Activated CD8-positive, alpha-beta T cell treated with anti-CD3 and anti-CD28 coated beads, Interleukin-2, amount 10 ng/mL, durations not matched to agents 7 days and 5 days (primary cell): ENCODE data around the gene USP37. TPM values are rescaled to one million over a fixed set of nuclear protein-coding genes. Genes with fewer than 3 reads are reported as not detected.

ENCODE experiments used
- ATAC-seq: fragments of 150-1000 bp; cut with Tn5 transposase; one replicate; pipeline ENCODE4 v1.10.0; 2021; ENCODE audit warnings: moderate library complexity
- CTCF ChIA-PET: fragments of 350-600 bp; sonication (Branson Sonifier 250); formaldehyde crosslinking; loops from one replicate; lab custom pipeline; 2021; ENCODE audit warnings: antibody characterized with exemption; lab: Charles Lee
- POLR2A ChIA-PET: fragments of 350-600 bp; sonication (Branson Sonifier 250); formaldehyde crosslinking; loops from one replicate; lab custom pipeline; 2021; ENCODE audit warnings: antibody characterized with exemption; lab: Charles Lee
- DNase-seq: peaks from one replicate; pipeline ENCODE4 v3.0.0-alpha.2; 2020
- H3K27ac Mint-ChIP-seq: one replicate; pipeline ENCODE4 v1.8.0; 2021; ENCODE audit warnings: mild to moderate bottlenecking, mixed read lengths
- H3K27me3 Mint-ChIP-seq: one replicate; pipeline ENCODE4 v1.8.0; 2021; ENCODE audit warnings: low read depth, mixed read lengths
- H3K36me3 Mint-ChIP-seq: one replicate; pipeline ENCODE4 v1.8.0; 2021; ENCODE audit warnings: low read depth, mixed read lengths
- H3K4me1 Mint-ChIP-seq: one replicate; pipeline ENCODE4 v1.8.0; 2021; ENCODE audit warnings: low read depth, mixed read lengths
- H3K4me3 Mint-ChIP-seq: one replicate; pipeline ENCODE4 v1.8.0; 2021; ENCODE audit warnings: mild to moderate bottlenecking, mixed read lengths
- H3K9me3 Mint-ChIP-seq: one replicate; pipeline ENCODE4 v1.8.0; 2022; ENCODE audit warnings: mixed read lengths; ENCODE audit not compliant: insufficient read depth
- total RNA-seq, 2 experiments: library from RNA; stranded (reverse); gene quantifications; one replicate each; pipeline ENCODE4 v1.2.3, GENCODE V29; 2021

Gene USP37
- total RNA-seq, 2 experiments from 2014 or later = 33.9 to 38.1 TPM

GRCh38 chr2:218474527-218474926, 93.6 kb downstream of the USP37 start:
- H3K27me3 Mint-ChIP-seq = no peaks in the 10 kb centered on the region
- POLR2A ChIA-PET = interaction anchor here (0.6 kb wide), 1 partner anchor 819 kb away, joined by 3 read pairs; no protein-coding TSS in a partner anchor
- H3K4me1 Mint-ChIP-seq = peaks cover 19% of the 10 kb centered on the region
- DNase-seq = no peak
- H3K4me3 Mint-ChIP-seq = no peak overlapping the region
- no peak overlapping the region for H3K27ac Mint-ChIP-seq
- no peak for ATAC-seq
- H3K9me3 Mint-ChIP-seq = no peaks in the 10 kb centered on the region
- H3K36me3 Mint-ChIP-seq = peaks cover 63% of the 10 kb centered on the region
- CTCF ChIA-PET = interaction anchor here (1.6 kb wide), 1 partner anchor 8 kb away, joined by 5 read pairs; no protein-coding TSS in a partner anchor

DNA sequence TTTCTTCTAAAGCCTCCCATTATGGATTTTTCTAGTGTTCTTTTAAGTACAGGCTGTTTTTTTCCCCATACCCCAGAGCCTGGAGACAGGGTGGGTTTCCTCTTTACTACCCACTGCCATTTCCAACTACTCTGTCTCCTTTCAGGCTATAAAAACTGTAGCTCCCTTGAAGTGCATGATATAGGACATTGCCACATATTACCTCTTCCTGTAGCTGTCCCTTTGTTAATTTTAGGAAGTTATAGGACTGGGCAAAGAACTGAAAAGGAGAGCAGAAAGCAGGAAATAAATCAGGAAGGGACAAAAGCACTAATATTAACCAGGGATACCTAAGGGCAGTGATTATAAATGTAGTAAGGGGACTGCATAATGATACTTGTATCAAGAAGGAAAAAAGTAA, 95.2 kb downstream of the USP37 start:
- Mint-ChIP-seq H3K27me3 (no peaks in the 10 kb centered on the region), H3K9me3 (no peaks in the 10 kb centered on the region), H3K4me3 (no peak overlapping the region), H3K4me1 (peaks cover 19% of the 10 kb centered on the region), H3K27ac (no peak overlapping the region), H3K36me3 (peaks cover 56% of the 10 kb centered on the region)
- ATAC-seq = no peak
- DNase-seq = no peak
- POLR2A ChIA-PET = no interaction called here
- CTCF ChIA-PET = no interaction called here

DNA sequence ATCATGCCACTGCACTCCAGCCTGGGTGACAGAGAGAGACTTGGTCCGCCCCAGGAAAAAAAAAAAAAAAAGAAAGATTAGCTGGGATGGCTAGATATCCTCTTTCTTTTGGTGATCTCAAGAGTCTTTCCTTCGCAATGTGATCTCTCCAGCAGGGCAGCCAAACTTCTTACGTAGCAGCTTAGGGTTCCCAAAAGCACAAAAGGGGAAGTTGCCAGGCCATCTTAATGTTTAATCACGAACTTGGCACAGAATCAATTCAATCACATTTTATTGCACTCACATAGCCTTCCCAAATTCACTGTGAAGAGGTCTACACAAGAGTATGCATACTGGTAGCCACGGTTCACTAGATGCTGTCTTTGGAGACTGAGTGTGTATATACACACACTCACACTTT, 96.2 kb downstream of the USP37 start:
- CTCF ChIA-PET = interaction anchor here (1.3 kb wide), 1 partner anchor 18 kb away, joined by 3 read pairs; no protein-coding TSS in a partner anchor
- H3K4me3 Mint-ChIP-seq = no peak overlapping the region
- DNase-seq = no peak
- no peaks in the 10 kb centered on the region for H3K27me3 Mint-ChIP-seq
- peaks cover 19% of the 10 kb centered on the region for H3K4me1 Mint-ChIP-seq
- POLR2A ChIA-PET = no interaction called here
- H3K9me3 Mint-ChIP-seq = no peaks in the 10 kb centered on the region
- H3K27ac Mint-ChIP-seq = no peak overlapping the region
- peaks cover 51% of the 10 kb centered on the region for H3K36me3 Mint-ChIP-seq
- ATAC-seq = no peak

DNA sequence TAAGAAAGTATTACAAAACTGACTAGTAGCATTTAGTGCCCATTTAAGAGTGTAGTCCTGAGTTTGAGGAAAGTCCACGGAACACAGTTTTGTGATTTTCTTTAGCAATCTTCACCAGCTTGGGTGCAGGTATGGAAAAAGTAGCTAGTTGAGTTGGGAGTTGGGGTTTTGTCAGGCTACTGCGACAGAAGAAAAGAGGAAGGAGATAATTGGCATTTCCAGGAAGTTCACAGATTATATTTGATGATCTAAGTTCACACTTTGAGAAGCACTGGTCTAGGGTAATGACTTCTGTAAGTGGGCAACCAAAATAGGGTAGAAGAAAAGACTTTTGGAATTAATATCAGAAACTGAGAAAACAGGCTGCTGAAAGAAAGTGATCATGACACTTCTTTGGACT, 97.1 kb downstream of the USP37 start:
- peaks cover 19% of the 10 kb centered on the region for H3K4me1 Mint-ChIP-seq
- DNase-seq (no peak), ATAC-seq (no peak)
- H3K27ac Mint-ChIP-seq = peak overlapping the region; percentile 80
- peaks cover 50% of the 10 kb centered on the region for H3K36me3 Mint-ChIP-seq
- ChIA-PET POLR2A (interaction anchor here (0.6 kb wide), 1 partner anchor 89 kb away, joined by 3 read pairs; no protein-coding TSS in a partner anchor), CTCF (interaction anchor here (0.7 to 1.6 kb wide), 6 partner anchors 17 to 240 kb away, joined by 3 to 4 read pairs (median 3); partner anchors contain the start of genes TMBIM1 and TTLL4)
- no peak overlapping the region for H3K4me3 Mint-ChIP-seq
- H3K9me3 Mint-ChIP-seq = no peaks in the 10 kb centered on the region
- H3K27me3 Mint-ChIP-seq = no peaks in the 10 kb centered on the region

DNA sequence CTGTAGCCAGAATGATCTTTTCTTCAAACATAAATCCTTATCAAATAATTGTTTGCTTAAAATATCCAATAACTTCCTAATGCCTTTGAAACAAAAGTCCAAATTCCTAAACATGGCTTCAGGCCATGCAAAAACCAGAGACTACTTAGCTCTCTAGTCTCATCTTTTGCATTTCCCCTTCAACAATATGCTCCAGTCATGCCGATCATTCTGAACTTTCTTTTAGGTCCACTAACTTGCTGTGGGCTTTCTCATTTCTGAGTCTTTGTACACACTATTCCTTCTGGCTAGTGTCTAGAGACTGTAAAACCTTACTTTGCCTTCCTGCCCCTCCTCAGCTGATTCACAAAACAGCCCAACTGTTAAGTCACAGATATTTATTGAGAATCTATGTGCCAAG, 97.7 kb downstream of the USP37 start:
- no peak for ATAC-seq
- peaks cover 19% of the 10 kb centered on the region for H3K4me1 Mint-ChIP-seq
- no peak for DNase-seq
- ChIA-PET POLR2A (no interaction called here), CTCF (interaction anchor here (1.1 to 1.6 kb wide), 4 partner anchors 17 to 241 kb away, joined by 3 to 4 read pairs (median 3); partner anchors contain the start of gene TTLL4)
- peak overlapping the region; percentile 80 for H3K27ac Mint-ChIP-seq
- H3K27me3 Mint-ChIP-seq = no peaks in the 10 kb centered on the region
- no peaks in the 10 kb centered on the region for H3K9me3 Mint-ChIP-seq
- H3K36me3 Mint-ChIP-seq = peaks cover 54% of the 10 kb centered on the region
- no peak overlapping the region for H3K4me3 Mint-ChIP-seq

DNA sequence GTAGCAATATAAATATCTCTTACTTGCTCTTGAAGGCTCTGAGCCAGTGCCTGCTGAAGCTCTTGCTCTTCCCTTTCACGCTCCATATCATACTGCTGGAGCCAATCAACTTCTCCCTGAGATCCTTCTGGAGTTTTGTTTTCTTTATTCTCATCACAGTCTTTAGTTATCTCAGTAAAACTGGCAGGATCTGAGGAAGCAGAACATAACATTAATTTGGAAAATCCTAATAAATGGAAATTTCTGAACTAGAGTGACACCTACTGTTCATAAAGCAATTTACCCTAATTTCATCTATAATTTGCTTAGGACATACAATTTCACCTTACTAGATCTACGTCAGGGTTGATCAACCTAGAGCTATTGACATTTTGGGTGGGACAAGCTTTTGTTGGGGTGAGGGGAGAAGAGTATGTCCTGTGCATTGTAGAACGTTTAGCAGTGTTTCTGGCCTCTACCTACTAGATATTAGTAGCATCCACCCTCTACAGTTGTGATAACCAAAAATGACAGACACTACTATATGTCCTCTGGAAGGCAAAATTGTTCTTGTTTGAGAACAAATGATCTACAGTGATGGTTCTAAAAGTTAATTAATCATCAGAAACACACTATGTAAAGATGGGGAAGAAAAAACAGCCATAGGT, 102.0 kb downstream of the USP37 start:
- Mint-ChIP-seq H3K36me3 (peaks cover 48% of the 10 kb centered on the region), H3K4me1 (peaks cover 10% of the 10 kb centered on the region), H3K9me3 (no peaks in the 10 kb centered on the region), H3K27ac (no peak overlapping the region), H3K4me3 (no peak overlapping the region), H3K27me3 (no peaks in the 10 kb centered on the region)
- POLR2A ChIA-PET = no interaction called here
- CTCF ChIA-PET = interaction anchor here (0.5 to 3.2 kb wide), 14 partner anchors 9 to 164 kb away, joined by 3 to 10 read pairs (median 4); partner anchors contain the start of gene CTDSP1
- DNase-seq = no peak
- peak; percentile 39 for ATAC-seq

DNA sequence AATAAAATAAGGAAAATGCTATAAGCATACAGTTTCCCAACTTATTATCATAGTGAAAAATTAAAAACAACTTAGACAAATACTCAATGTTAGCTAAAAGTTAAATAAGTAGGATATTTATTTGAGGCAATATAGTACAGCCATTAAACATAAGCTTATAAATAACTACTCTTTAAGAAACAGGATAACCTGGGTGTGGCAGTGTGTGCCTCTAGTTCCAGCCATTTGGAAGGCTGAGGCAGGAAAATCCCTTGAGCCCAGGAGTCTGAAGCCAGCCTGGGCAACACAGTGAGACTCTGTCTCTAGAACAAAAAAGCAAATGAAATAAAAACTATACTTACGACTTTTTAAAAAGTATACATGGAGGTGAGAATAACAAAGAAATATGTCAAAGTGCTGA, 109.6 kb downstream of the USP37 start:
- Mint-ChIP-seq H3K27ac (peak overlapping the region; percentile 57), H3K4me3 (no peak overlapping the region)
- ATAC-seq = no peak

GRCh38 chr2:218456849-218457248, 111.3 kb downstream of the USP37 start:
- Mint-ChIP-seq H3K9me3 (no peaks in the 10 kb centered on the region), H3K4me1 (no peaks in the 10 kb centered on the region), H3K4me3 (no peak overlapping the region), H3K27ac (no peak overlapping the region), H3K27me3 (no peaks in the 10 kb centered on the region), H3K36me3 (peaks cover 43% of the 10 kb centered on the region)
- POLR2A ChIA-PET = no interaction called here
- ATAC-seq (no peak), DNase-seq (no peak)
- CTCF ChIA-PET = interaction anchor here (1.0 to 2.3 kb wide), 2 partner anchors 9 to 190 kb away, joined by 3 to 8 read pairs; no protein-coding TSS in a partner anchor

More for the DNA sequence above, 109.6 kb downstream of the USP37 start:
- no peak for DNase-seq
- ChIA-PET POLR2A (interaction anchor here (0.7 kb wide), 1 partner anchor 13 kb away, joined by 3 read pairs; no protein-coding TSS in a partner anchor), CTCF (no interaction called here)
- Mint-ChIP-seq H3K27me3 (no peaks in the 10 kb centered on the region), H3K4me1 (no peaks in the 10 kb centered on the region), H3K36me3 (peaks cover 51% of the 10 kb centered on the region), H3K9me3 (no peaks in the 10 kb centered on the region)

DNA sequence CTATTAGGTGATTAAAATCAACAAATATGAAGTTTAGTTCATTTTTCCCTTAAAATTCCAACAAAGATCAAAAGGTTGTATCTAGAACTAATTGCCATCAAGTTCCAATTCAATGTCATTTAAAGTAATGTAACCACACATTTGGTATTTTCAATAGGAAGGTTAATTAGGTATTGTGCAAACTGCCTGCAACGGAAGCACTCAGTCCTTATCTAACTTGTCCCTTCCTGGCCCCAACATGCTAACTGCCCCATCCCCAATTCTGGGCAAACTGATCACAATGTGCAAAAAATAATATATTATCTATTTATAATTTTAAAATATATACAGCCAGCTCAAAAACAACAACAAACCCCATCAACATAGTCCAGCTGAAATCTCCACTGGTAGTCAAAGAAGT, 116.1 kb downstream of the USP37 start:
- H3K4me1 Mint-ChIP-seq = peaks cover 5% of the 10 kb centered on the region
- no peak for DNase-seq
- H3K4me3 Mint-ChIP-seq = no peak overlapping the region
- H3K36me3 Mint-ChIP-seq = peaks cover 51% of the 10 kb centered on the region
- CTCF ChIA-PET = interaction anchor here (1.1 to 2.3 kb wide), 2 partner anchors 11 to 49 kb away, joined by 3 to 10 read pairs; no protein-coding TSS in a partner anchor
- no peaks in the 10 kb centered on the region for H3K9me3 Mint-ChIP-seq
- H3K27ac Mint-ChIP-seq = no peak overlapping the region
- ATAC-seq = no peak
- no peaks in the 10 kb centered on the region for H3K27me3 Mint-ChIP-seq
- POLR2A ChIA-PET = no interaction called here

- no peaks in the 10 kb centered on the region for H3K27me3 Mint-ChIP-seq
- H3K4me1 Mint-ChIP-seq = peaks cover 5% of the 10 kb centered on the region
- no peak overlapping the region for H3K27ac Mint-ChIP-seq
- ChIA-PET POLR2A (no interaction called here), CTCF (no interaction called here)
- H3K36me3 Mint-ChIP-seq = peaks cover 26% of the 10 kb centered on the region
- H3K9me3 Mint-ChIP-seq = no peaks in the 10 kb centered on the region
- ATAC-seq (no peak), DNase-seq (no peak)
- no peak overlapping the region for H3K4me3 Mint-ChIP-seq
Measured at GRCh38 chr2:218448934-218449333, 119.2 kb downstream of the USP37 start.

DNA sequence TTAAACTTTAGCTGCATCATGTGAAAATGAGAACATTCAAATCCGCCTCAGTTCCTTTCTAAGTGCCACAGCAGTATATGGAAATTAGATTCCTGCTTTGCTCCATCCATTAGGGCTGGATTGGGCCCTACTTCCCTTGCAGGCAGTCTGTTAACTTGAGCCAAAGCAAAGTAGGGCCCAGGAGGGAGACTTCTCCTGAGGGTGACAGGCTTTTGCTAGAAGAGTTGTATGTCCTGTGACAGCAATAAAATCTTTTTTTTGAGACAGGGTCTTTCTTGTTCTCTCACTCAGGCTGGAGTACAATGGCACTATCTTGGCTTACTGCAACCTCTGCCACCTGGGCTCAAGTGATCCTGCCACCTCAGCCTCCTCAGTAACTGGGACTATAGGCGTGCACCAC, 121.1 kb downstream of the USP37 start:
- Mint-ChIP-seq H3K36me3 (peaks cover 22% of the 10 kb centered on the region), H3K27ac (no peak overlapping the region), H3K27me3 (no peaks in the 10 kb centered on the region), H3K4me1 (peaks cover 5% of the 10 kb centered on the region), H3K4me3 (no peak overlapping the region), H3K9me3 (no peaks in the 10 kb centered on the region)
- ChIA-PET POLR2A (no interaction called here), CTCF (no interaction called here)
- ATAC-seq = no peak
- no peak for DNase-seq

DNA sequence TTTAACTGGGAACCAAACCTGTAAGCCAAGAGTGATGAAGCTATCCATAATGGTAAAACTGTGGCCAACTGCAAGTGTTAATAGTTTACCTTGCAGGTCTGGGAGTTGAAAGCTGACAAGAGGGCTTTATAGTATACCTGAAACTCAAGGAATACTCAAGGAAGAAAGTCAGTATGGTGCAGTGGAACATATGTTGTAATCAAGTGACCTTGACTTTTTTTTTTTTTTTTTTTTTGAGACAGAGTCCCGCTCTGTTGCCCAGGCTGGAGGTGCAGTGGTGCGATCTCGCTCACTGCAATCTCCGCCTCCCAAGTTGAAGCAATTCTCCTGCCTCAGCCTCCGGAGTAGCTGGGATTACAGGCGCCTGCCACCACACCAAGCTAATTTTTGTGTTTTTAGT, 121.6 kb downstream of the USP37 start:
- DNase-seq = no peak
- Mint-ChIP-seq H3K9me3 (no peaks in the 10 kb centered on the region), H3K4me1 (peaks cover 5% of the 10 kb centered on the region), H3K36me3 (peaks cover 22% of the 10 kb centered on the region), H3K27ac (no peak overlapping the region), H3K4me3 (no peak overlapping the region), H3K27me3 (no peaks in the 10 kb centered on the region)
- ATAC-seq = no peak
- POLR2A ChIA-PET = no interaction called here
- CTCF ChIA-PET = no interaction called here
